SK-N-MC (cell line): ENCODE measurements around the gene PLAGL1.
"Not testable (repeated sequence)": the region's sequence is repeated elsewhere in the genome, so short reads cannot be mapped to it uniquely, and the experiment has no call there.

ENCODE experiments used
- EZH2 ChIP-seq: fragments of 200-600 bp; sonication (generic); IDR thresholded peaks from one replicate; pipeline ENCODE4 v1.6.1; 2017; ENCODE audit warnings: antibody characterized with exemption
- FOXP2 ChIP-seq: optimal IDR thresholded peaks from 2 replicates; pipeline ENCODE3; 2011; ENCODE audit warnings: mild to moderate bottlenecking, moderate library complexity; ENCODE audit not compliant: insufficient read depth; ENCODE audit errors: extremely low read length, control extremely low read depth
- POLR2AphosphoS5 ChIP-seq: IDR thresholded peaks from 2 replicates; pipeline ENCODE4 v1.6.1; 2012; ENCODE audit warnings: mild to moderate bottlenecking, low read depth, low read length, borderline replicate concordance

GRCh38 chr6:144009628-144010027 is 1.6 kb upstream of the PLAGL1 start:
- TF ChIP-seq POLR2AphosphoS5, EZH2, FOXP2: not testable (repeated sequence)
